Daoy (cell line): ENCODE data around the gene ZNF552. TPM values are rescaled to one million over a fixed set of nuclear protein-coding genes. Genes with fewer than 3 reads are reported as not detected.
A peak's percentile ranks its signal among the peaks of the same experiment; 100 is the strongest.

Experiments
- DNase-seq: peaks from one replicate; pipeline ENCODE4 v3.0.0-alpha.2; 2015; ENCODE audit warnings: low read depth
- total RNA-seq: library from RNA; depleted of rRNA; stranded (reverse); fragments of >200 nt; shearing (Covaris generic); gene quantifications from 2 replicates; pipeline ENCODE4 v1.2.3, GENCODE V29; 2014; rRNA removed

Gene ZNF552
- total RNA-seq, 1 experiment from 2014 or later = 4.5 TPM

- DNase-seq = no peak
Measured at GRCh38 chr19:57776764-57777296, 37.9 kb downstream of the ZNF552 start.

GRCh38 chr19:57773488-57773887 is 41.2 kb downstream of the ZNF552 start:
- no peak for DNase-seq

- DNase-seq = no peak
Measured at GRCh38 chr19:57771417-57771816, 43.3 kb downstream of the ZNF552 start.

- peak; percentile 95 for DNase-seq
Measured at GRCh38 chr19:57769345-57770131, 45.2 kb downstream of the ZNF552 start, which contains the start of gene ZNF586. ZNF586 (plus strand) TSS chr19:57769676; CDS start chr19:57769843, 167 bp downstream.

GRCh38 chr19:57759096-57759495 is 55.6 kb downstream of the ZNF552 start:
- no peak for DNase-seq

- DNase-seq = no peak
Measured at GRCh38 chr19:57757941-57758340, 56.8 kb downstream of the ZNF552 start.

Other genes with a start within 250 kb of the ZNF552 start
- 2.9 and 5.1 TPM in 2 replicates for gene ZNF416, start 236.0 kb downstream of the ZNF552 start, total RNA-seq
- 9.5 and 12.5 TPM in 2 replicates for gene ZIK1, start 230.8 kb downstream of the ZNF552 start, total RNA-seq
- gene ZNF530, start 215.0 kb downstream of the ZNF552 start, total RNA-seq = 7.5 and 15.1 TPM in 2 replicates
- gene ZNF134, start 200.7 kb downstream of the ZNF552 start, total RNA-seq = 17.0 and 22.9 TPM in 2 replicates
- gene ZNF211, start 181.7 kb downstream of the ZNF552 start, total RNA-seq = 7.4 and 9.8 TPM in 2 replicates
- not detected in 2 replicates for gene ZSCAN4, start 146.0 kb downstream of the ZNF552 start, total RNA-seq
- gene ZNF551, start 132.9 kb downstream of the ZNF552 start, total RNA-seq = 16.6 and 17.5 TPM in 2 replicates
- gene ZNF154, start 105.7 kb downstream of the ZNF552 start, total RNA-seq = not detected in 2 replicates
- 2.5 and 3.8 TPM in 2 replicates for gene ZNF671, start 87.3 kb downstream of the ZNF552 start, total RNA-seq
- 8.1 and 17.7 TPM in 2 replicates for gene ZNF776, start 68.1 kb downstream of the ZNF552 start, total RNA-seq
- gene ZNF586, start 45.2 kb downstream of the ZNF552 start, total RNA-seq = 12.8 and 13.3 TPM in 2 replicates
- gene ZNF587B, start 15.4 kb upstream of the ZNF552 start, total RNA-seq = 14.9 and 16.9 TPM in 2 replicates
- gene ZNF587, start 34.9 kb upstream of the ZNF552 start, total RNA-seq = 11.2 and 20.4 TPM in 2 replicates
- gene ZNF814, start 74.1 kb upstream of the ZNF552 start, total RNA-seq = 3.5 and 5.4 TPM in 2 replicates
- gene ZNF417, start 101.7 kb upstream of the ZNF552 start, total RNA-seq = 5.9 and 7.4 TPM in 2 replicates
- 2.5 and 6.2 TPM in 2 replicates for gene ZNF418, start 120.5 kb upstream of the ZNF552 start, total RNA-seq
- gene ZNF256, start 132.8 kb upstream of the ZNF552 start, total RNA-seq = 2.9 and 4.4 TPM in 2 replicates
- gene C19orf18, start 159.6 kb upstream of the ZNF552 start, total RNA-seq = 0.11 TPM in 1 of 2 replicates, not detected in the other
- gene ZNF606, start 187.9 kb upstream of the ZNF552 start, total RNA-seq = 13.5 and 15.7 TPM in 2 replicates
- not detected in 2 replicates for gene ZSCAN1, start 219.1 kb upstream of the ZNF552 start, total RNA-seq
- gene ZNF135, start 244.4 kb upstream of the ZNF552 start, total RNA-seq = 0.40 and 0.86 TPM in 2 replicates